ENCODE measurements around the gene RPL18A.

The RPL18A gene

GRCh38 chr19:17910791-17911360 lies 51.2 kb downstream of the RPL18A start:
- DNase-seq (ENCODE audit: low read depth), result no peak
